AG09319 (cell line): ENCODE measurements around the gene MAMDC4.

Experiments used
- DNase-seq: peaks from one replicate; pipeline ENCODE4 v3.0.0-alpha.2; 2010; ENCODE audit warnings: low read depth; ENCODE audit errors: extremely low read depth
- TF ChIP-seq, protein P1 (sequence below): IDR thresholded peaks from 2 replicates; pipeline ENCODE4 v1.5.1; 2011; ENCODE audit warnings: low read depth, mild to moderate bottlenecking, inconsistent platforms, low read length, moderate library complexity

Gene MAMDC4

DNA sequence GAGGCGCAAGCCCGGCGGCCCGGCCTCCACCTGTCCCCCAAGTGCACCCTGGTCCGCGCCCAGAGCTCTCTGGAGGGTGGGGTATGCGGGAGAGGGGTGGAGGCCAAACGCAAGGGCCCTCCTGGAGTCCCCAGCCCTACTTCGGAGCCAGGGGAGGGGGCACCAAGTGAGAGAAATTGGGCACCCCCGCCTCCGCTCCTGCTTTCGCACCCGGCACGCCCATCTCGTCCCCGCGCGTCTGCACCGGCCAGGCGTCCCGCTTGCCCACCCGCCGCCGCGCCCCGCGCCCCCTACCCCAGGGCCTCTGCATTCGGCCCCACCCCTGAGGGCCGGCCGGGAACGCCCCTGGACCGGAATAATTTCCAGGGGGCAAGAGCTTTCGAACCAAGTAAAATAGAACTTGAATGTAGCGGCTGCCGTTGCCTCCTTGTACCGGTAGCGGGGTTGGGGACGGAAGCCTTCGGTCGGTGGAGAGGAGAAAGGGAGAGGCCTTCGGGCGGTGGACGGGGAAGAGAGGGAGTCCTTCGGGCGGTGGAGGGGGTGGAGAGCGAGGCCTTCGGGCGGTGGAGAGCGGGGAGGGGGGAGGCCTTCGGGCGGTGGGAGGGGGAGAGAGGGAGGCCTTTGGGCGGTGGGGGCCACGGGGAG, 3.6 kb upstream of the MAMDC4 start:
- TF ChIP-seq, protein P1, sequence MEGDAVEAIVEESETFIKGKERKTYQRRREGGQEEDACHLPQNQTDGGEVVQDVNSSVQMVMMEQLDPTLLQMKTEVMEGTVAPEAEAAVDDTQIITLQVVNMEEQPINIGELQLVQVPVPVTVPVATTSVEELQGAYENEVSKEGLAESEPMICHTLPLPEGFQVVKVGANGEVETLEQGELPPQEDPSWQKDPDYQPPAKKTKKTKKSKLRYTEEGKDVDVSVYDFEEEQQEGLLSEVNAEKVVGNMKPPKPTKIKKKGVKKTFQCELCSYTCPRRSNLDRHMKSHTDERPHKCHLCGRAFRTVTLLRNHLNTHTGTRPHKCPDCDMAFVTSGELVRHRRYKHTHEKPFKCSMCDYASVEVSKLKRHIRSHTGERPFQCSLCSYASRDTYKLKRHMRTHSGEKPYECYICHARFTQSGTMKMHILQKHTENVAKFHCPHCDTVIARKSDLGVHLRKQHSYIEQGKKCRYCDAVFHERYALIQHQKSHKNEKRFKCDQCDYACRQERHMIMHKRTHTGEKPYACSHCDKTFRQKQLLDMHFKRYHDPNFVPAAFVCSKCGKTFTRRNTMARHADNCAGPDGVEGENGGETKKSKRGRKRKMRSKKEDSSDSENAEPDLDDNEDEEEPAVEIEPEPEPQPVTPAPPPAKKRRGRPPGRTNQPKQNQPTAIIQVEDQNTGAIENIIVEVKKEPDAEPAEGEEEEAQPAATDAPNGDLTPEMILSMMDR = no peak
- DNase-seq = no peak

DNA sequence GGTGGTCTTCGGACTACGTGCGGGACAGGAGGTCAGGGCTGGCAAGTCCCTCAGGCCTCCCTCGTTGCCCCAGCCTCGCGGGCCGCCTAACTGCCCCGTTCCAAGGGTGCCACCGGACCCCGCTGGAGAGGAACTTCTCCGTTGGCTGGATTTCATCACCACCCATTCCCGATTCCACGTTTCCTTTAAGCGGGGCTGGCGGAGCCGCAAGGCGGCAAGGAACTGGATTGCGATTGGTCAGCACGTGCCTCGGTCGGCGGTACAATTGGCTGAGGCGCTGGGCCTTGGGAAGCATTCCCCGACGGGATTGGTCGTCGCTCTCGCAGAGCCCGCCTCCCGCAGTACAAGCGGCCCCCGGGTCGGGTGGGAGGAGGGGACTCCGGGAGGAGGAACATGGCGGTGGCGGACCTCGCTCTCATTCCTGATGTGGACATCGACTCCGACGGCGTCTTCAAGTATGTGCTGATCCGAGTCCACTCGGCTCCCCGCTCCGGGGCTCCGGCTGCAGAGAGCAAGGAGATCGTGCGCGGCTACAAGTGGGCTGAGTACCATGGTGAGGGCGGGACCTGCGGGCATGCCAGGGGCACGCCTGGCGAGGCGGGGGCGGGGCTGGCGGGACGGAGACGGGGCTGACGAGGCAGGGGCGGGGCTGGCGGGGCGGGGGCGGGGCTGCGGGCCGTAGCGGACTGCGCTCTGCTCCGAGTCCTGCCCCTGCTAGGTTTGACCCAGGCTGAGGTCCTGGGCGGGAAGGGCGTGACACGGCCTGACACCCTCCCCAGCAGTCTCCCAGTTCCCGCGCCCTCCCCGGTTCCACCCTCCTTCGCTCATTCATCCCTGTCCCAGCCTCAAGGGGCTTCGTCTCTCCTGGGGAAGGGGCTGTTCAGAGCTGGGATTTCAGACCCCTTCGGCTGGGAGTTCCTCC, 2.8 kb upstream of the MAMDC4 start, which contains the start of gene PHPT1:
Gene PHPT1, plus strand, starts transcription at position 372 of the 922 bp plus-strand sequence. Its CDS starts 22 bp downstream, at position 394.
- TF ChIP-seq, protein P1 = no peak

DNA sequence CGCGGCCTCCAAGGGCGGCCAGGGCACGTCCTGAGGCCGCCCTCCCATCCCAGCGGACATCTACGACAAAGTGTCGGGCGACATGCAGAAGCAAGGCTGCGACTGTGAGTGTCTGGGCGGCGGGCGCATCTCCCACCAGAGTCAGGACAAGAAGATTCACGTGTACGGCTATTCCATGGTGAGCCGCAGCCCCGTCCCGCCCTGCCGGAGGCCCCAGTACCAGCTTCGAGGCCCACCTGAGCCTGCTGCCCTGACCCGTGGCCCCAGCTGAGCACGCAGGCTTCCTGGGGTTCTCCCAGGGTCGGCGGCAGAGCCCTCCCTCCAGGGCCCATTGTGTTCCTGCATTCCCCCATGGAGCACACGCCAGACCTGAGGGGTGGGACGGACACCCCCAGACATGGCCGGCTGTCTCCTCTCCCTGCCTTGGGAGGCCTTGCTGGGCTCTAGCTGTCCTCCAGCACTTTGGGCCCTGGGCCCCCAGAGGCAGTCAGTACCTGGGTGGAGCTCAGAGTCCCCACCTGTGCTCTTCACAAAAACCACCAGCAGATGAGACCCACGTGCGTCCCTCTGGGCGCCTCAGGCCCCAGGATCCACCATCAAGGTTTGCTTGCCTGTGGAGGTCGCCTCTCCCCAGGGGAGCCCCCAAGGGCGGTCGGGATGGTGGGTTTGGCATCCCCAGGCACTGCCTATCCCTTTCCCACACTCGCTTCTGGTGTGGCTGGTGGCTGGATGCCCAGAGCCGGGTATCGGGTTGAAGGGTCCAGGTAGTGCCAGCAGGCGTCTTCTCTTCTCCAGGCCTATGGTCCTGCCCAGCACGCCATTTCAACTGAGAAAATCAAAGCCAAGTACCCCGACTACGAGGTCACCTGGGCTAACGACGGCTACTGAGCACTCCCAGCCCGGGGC, 1.9 kb upstream of the MAMDC4 start:
- TF ChIP-seq, protein P1 = no peak
- DNase-seq = no peak

More for the DNA sequence above, 2.8 kb upstream of the MAMDC4 start, which contains the start of gene PHPT1:
- peak; percentile 98 for DNase-seq

DNA sequence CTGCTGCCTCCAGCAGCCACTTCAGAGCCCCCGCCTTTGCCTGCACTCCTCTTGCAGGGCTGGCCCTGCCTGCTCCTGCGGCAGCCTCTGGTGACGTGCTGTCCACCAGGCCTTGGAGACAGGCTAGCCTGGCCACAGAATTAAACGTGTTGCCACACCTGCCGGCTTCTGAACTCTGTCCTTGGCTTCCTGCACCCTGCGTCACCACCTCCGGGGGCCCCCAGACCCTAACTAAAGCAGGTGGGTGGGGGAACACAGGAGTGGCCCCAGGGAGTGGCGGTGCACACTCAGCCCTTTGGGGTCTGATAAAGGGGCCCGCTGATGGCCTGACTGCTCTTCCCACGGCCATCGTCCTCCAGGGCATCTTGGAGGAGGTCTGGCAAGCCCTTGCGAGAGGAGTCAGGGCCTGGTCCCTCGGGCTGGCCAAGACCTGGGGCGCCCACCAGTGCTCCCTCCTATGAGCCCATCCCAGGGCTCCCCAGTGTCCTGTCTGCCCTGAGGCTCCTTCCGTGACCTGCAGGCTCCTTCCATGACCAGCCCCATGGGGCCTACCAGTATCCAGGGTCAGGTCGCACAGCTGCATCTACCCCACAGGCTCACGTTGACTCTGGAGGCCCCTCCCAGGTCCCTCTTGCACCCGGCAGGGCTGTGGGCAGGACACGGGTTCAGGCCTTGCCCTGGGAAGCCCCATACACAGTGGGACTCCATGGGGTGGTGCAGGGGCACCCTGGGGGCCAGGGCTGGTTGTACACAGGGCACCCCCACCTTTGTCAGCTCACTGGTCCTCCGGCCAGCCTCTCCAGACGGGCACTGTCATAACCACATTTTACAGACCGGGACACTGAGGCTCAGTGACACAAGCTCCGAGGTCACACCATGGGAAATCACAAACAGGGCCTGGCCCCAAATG, 1.0 kb upstream of the MAMDC4 start:
- DNase-seq = no peak
- TF ChIP-seq, protein P1 = no peak

DNA sequence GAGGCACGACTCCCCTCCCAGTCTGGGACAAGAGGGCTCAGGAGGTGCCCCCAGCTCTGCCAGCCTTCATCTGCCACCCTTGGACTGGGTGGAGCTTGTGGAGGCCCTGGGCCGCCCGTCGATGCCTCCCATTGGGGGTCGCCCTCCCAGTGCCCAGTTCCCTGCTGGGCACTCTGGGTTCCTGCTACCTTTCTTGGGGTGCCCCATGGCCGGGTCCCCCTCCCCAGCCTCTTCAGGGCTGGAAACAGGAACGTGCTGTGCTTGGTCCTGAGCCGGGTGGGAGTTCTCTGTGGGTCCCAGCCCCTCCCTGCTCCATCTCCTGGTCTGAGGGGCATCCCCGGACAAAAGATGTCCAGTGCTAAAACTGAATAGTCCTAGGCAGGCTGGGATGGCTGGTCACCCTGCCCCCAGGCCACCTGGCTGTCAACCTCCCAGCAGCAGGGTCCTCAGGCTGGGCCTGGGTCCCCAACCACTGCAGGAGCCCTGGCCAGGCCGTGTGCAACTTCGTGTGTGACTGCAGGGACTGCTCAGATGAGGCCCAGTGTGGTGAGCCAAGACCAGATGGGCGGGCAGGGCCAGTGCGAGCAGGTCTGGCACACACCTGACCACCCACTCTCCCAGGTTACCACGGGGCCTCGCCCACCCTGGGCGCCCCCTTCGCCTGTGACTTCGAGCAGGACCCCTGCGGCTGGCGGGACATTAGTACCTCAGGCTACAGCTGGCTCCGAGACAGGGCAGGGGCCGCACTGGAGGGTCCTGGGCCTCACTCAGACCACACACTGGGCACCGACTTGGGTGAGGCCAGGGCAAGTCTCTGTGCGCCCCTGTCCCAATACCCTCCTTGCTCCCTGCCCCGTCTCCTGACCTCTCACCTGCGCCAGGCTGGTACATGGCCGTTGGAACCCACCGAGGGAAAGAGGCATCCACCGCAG, 784 bp downstream of the MAMDC4 start:
- TF ChIP-seq, protein P1 = no peak
- no peak for DNase-seq
